ENCODE results near the gene DGKD.

DNA sequence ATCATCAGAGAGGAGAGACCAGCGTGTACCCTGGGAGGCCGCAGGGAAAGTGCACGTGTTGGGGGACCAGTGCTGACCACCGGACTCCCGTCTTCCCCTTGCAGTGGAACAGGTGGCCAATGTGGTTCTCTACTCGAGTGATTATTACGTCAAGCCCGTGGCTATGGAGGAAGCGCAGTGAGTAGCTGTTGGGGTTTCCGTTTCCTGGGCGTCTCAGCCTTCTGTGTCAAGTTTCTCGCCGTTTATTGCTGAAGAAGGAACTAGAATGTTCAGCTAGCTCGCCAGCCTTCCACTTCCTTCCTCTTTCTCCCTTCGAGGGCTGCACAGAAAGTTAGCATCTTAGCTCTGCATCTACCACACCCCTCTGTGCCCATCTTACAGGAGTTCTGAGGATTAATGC, 22.8 kb upstream of the DGKD start:
- TF ChIP-seq, protein P1, sequence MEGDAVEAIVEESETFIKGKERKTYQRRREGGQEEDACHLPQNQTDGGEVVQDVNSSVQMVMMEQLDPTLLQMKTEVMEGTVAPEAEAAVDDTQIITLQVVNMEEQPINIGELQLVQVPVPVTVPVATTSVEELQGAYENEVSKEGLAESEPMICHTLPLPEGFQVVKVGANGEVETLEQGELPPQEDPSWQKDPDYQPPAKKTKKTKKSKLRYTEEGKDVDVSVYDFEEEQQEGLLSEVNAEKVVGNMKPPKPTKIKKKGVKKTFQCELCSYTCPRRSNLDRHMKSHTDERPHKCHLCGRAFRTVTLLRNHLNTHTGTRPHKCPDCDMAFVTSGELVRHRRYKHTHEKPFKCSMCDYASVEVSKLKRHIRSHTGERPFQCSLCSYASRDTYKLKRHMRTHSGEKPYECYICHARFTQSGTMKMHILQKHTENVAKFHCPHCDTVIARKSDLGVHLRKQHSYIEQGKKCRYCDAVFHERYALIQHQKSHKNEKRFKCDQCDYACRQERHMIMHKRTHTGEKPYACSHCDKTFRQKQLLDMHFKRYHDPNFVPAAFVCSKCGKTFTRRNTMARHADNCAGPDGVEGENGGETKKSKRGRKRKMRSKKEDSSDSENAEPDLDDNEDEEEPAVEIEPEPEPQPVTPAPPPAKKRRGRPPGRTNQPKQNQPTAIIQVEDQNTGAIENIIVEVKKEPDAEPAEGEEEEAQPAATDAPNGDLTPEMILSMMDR (conservative IDR thresholded peaks at IDR 0.05; ENCODE audit: low read length), result no peak
- TF ChIP-seq EZH2phosphoT487 (IDR thresholded peaks at IDR 0.05; ENCODE audit: borderline replicate concordance), result no peak

Data from Loucy (cell line).